H1 (cell line): ENCODE results near the gene MACROD2. TPM values are rescaled to one million over a fixed set of nuclear protein-coding genes. Genes with fewer than 3 reads are reported as not detected.

ENCODE experiments used
- CTCF ChIA-PET: fragments of 300-600 bp; sonication (Branson Sonifier 250); formaldehyde crosslinking; loops from one replicate; lab custom pipeline; 2021; ENCODE audit not compliant: partially characterized antibody; lab: Charles Lee
- POLR2A ChIA-PET: fragments of 300-600 bp; sonication (Branson Sonifier 250); formaldehyde crosslinking; loops from one replicate; lab custom pipeline; 2021; ENCODE audit warnings: inconsistent platforms; ENCODE audit not compliant: partially characterized antibody; lab: Charles Lee
- DNase-seq, 2 experiments: peaks; one replicate each; pipeline versions ENCODE4 v3.0.0 to v3.0.0-alpha.2; 2010 to 2022; ENCODE audit warnings: low spot score in 2 of 2, low read depth in 1 of 2, mixed read lengths in 1 of 2
- FAIRE-seq: peaks from 2 replicates; lab custom pipeline; 2011; peaks lifted over from hg19 to GRCh38; lab: Jason Lieb, UNC
- H2AFZ ChIP-seq: 2 replicates; pipeline ENCODE4 v1.8.1; 2012; ENCODE audit warnings: low read length, inconsistent platforms
- H2AK5ac ChIP-seq: 2 replicates; pipeline ENCODE4 v1.6.1; 2013; ENCODE audit warnings: low read depth, low read length
- H2BK120ac ChIP-seq: replicated peaks from 2 replicates; pipeline ENCODE3; 2013; ENCODE audit warnings: low read depth, low read length, inconsistent platforms
- H2BK12ac ChIP-seq: 2 replicates; pipeline ENCODE4 v1.6.1; 2013; ENCODE audit warnings: low read depth, low read length
- H2BK15ac ChIP-seq: 2 replicates; pipeline ENCODE4 v1.6.1; 2013; ENCODE audit warnings: low read length
- H2BK20ac ChIP-seq: 2 replicates; pipeline ENCODE4 v1.6.1; 2013; ENCODE audit warnings: low read length
- H2BK5ac ChIP-seq: 2 replicates; pipeline ENCODE4 v1.6.1; 2013; ENCODE audit warnings: low read depth, low read length
- H3K14ac ChIP-seq: 2 replicates; pipeline ENCODE4 v1.6.1; 2013; ENCODE audit warnings: inconsistent platforms; ENCODE audit not compliant: insufficient read length
- H3K18ac ChIP-seq: 2 replicates; pipeline ENCODE4 v1.6.1; 2013; ENCODE audit warnings: low read length; ENCODE audit errors: extremely low read depth
- H3K23ac ChIP-seq: 2 replicates; pipeline ENCODE4 v1.6.1; 2013; ENCODE audit warnings: inconsistent platforms; ENCODE audit not compliant: insufficient read length
- H3K23me2 ChIP-seq: 2 replicates; pipeline ENCODE4 v1.6.1; 2013; ENCODE audit warnings: low read depth, low read length
- H3K27ac ChIP-seq: 2 replicates; pipeline ENCODE4 v1.6.1; 2011; ENCODE audit warnings: low read depth, low read length, inconsistent platforms
- H3K27me3 ChIP-seq, 4 experiments: replicated peaks in 1 of 4; 1 replicate in 1 of 4; 2 replicates in 3 of 4; pipeline versions ENCODE4 v1.6.1 to v1.8.1; 2011 to 2013; ENCODE audit warnings: low read length in 3 of 4, mild to moderate bottlenecking in 3 of 4, inconsistent platforms in 2 of 4, mixed read lengths in 2 of 4, moderate library complexity in 1 of 4; ENCODE audit not compliant: control insufficient read depth in 3 of 4, insufficient read depth in 3 of 4; ENCODE audit errors: extremely low read depth in 1 of 4
- H3K36me3 ChIP-seq, 4 experiments: 2 replicates each; pipeline versions ENCODE4 v1.6.1 to v1.8.1; 2011 to 2013; ENCODE audit warnings: mild to moderate bottlenecking in 4 of 4, low read length in 3 of 4, moderate library complexity in 2 of 4, control low read depth in 1 of 4, inconsistent platforms in 1 of 4; ENCODE audit not compliant: insufficient read depth in 4 of 4, control insufficient read depth in 2 of 4
- H3K4ac ChIP-seq: replicated peaks from 2 replicates; pipeline ENCODE3; 2013; ENCODE audit warnings: low read length, low read depth, mixed read lengths, inconsistent platforms; ENCODE audit not compliant: insufficient read length
- H3K4me1 ChIP-seq, 4 experiments: replicated peaks in 1 of 4; 1 replicate in 1 of 4; 2 replicates in 3 of 4; pipeline versions ENCODE4 v1.6.1 to v1.8.1; 2011 to 2013; ENCODE audit warnings: low read length in 3 of 4, inconsistent platforms in 2 of 4, mixed read lengths in 1 of 4; ENCODE audit not compliant: insufficient read depth in 4 of 4, control insufficient read depth in 3 of 4
- H3K4me2 ChIP-seq, 2 experiments: 2 replicates each; pipeline versions ENCODE4 v1.6.1 to v1.8.1; 2011 to 2013; ENCODE audit warnings: low read depth in 2 of 2, low read length in 2 of 2, control low read depth in 1 of 2, inconsistent platforms in 1 of 2, mild to moderate bottlenecking in 1 of 2; ENCODE audit not compliant: insufficient read depth in 1 of 2
- H3K4me3 ChIP-seq, 4 experiments: fragments of 200-600, 300-600 bp in 1 of 4; sonication (generic), shearing (Covaris generic), sonication (Bioruptor Twin) in 1 of 4; 2 replicates each; pipeline versions ENCODE4 v1.5.1 to v1.8.1; 2011 to 2016; ENCODE audit warnings: low read length in 4 of 4, low read depth in 3 of 4, control low read depth in 2 of 4, inconsistent platforms in 2 of 4, mild to moderate bottlenecking in 2 of 4, mixed read lengths in 1 of 4, moderate library complexity in 1 of 4; ENCODE audit not compliant: insufficient read depth in 2 of 4; ENCODE audit errors: extremely low read depth in 1 of 4
- H3K56ac ChIP-seq: replicated peaks from 2 replicates; pipeline ENCODE3; 2013; ENCODE audit warnings: low read depth, mild to moderate bottlenecking, mixed read lengths, low read length, inconsistent platforms; ENCODE audit not compliant: insufficient read length
- H3K79me1 ChIP-seq: 2 replicates; pipeline ENCODE4 v1.6.1; 2013; ENCODE audit warnings: low read depth, low read length, control low read depth
- H3K79me2 ChIP-seq, 2 experiments: 2 replicates each; pipeline versions ENCODE4 v1.6.1 to v1.8.1; 2012 to 2013; ENCODE audit warnings: low read length in 2 of 2, mild to moderate bottlenecking in 2 of 2, inconsistent platforms in 1 of 2; ENCODE audit not compliant: insufficient read depth in 2 of 2, control insufficient read depth in 1 of 2
- H3K9ac ChIP-seq, 4 experiments: replicated peaks in 1 of 4; 1 replicate in 1 of 4; 2 replicates in 3 of 4; pipeline versions ENCODE4 v1.6.1 to v1.8.1; 2011 to 2013; ENCODE audit warnings: low read depth in 3 of 4, low read length in 3 of 4, control low read depth in 2 of 4, mild to moderate bottlenecking in 2 of 4, moderate library complexity in 2 of 4, inconsistent platforms in 1 of 4; ENCODE audit errors: extremely low read depth in 1 of 4
- H3K9me3 ChIP-seq, 2 experiments: 2 replicates each; pipeline versions ENCODE4 v1.6.1 to v1.8.1; 2012 to 2013; ENCODE audit warnings: mild to moderate bottlenecking in 2 of 2, moderate library complexity in 2 of 2, control low read depth in 1 of 2, inconsistent platforms in 1 of 2, low read depth in 1 of 2, low read length in 1 of 2, mixed read lengths in 1 of 2; ENCODE audit not compliant: insufficient read depth in 2 of 2
- H4K20me1 ChIP-seq, 2 experiments: replicated peaks in 1 of 2; 2 replicates each; pipeline versions ENCODE3 to v1.8.1; 2011 to 2013; ENCODE audit warnings: inconsistent platforms in 2 of 2, low read length in 2 of 2, mild to moderate bottlenecking in 1 of 2; ENCODE audit not compliant: insufficient read depth in 2 of 2, control insufficient read depth in 1 of 2
- H4K5ac ChIP-seq: 2 replicates; pipeline ENCODE4 v1.6.1; 2013; ENCODE audit warnings: low read length, low read depth, mixed read lengths, inconsistent platforms; ENCODE audit not compliant: insufficient read length
- H4K8ac ChIP-seq: 2 replicates; pipeline ENCODE4 v1.8.0; 2013; ENCODE audit warnings: mild to moderate bottlenecking, moderate library complexity, low read length, inconsistent platforms; ENCODE audit not compliant: insufficient read depth; ENCODE audit errors: extremely low read depth
- H4K91ac ChIP-seq: replicated peaks from 2 replicates; pipeline ENCODE3; 2013; ENCODE audit warnings: low read length, mixed read lengths, inconsistent platforms; ENCODE audit not compliant: insufficient read length
- ATF3 ChIP-seq: IDR thresholded peaks from 2 replicates; pipeline ENCODE4 v1.6.1; 2011; ENCODE audit warnings: low read depth, mild to moderate bottlenecking, low read length; ENCODE audit not compliant: insufficient read depth
- FOSL1 ChIP-seq: IDR thresholded peaks from 2 replicates; pipeline ENCODE4 v1.6.1; 2011; ENCODE audit warnings: mild to moderate bottlenecking, low read depth, low read length, moderate library complexity; ENCODE audit not compliant: insufficient read depth
- HDAC2 ChIP-seq, 2 experiments: fragments of 300-600 bp in 1 of 2; sonication (generic) in 1 of 2; IDR thresholded peaks; 2 replicates each; pipeline ENCODE4 v1.6.1; 2011 to 2012; ENCODE audit warnings: low read depth in 2 of 2, low read length in 2 of 2, mild to moderate bottlenecking in 2 of 2, moderate library complexity in 2 of 2, borderline replicate concordance in 1 of 2, inconsistent platforms in 1 of 2
- NANOG ChIP-seq: IDR thresholded peaks from 2 replicates; pipeline ENCODE4 v1.6.1; 2011; ENCODE audit warnings: low read length, low read depth, mild to moderate bottlenecking, inconsistent platforms; ENCODE audit not compliant: insufficient read depth, poor library complexity, severe bottlenecking
- PHF8 ChIP-seq: fragments of 200-600 bp; sonication (generic); conservative IDR thresholded peaks from 2 replicates; pipeline ENCODE4 v1.7.1; 2012; ENCODE audit warnings: low read depth, mild to moderate bottlenecking, inconsistent platforms, low read length, moderate library complexity
- POU5F1 ChIP-seq: IDR thresholded peaks from 2 replicates; pipeline ENCODE4 v1.6.1; 2011; ENCODE audit warnings: low read depth, mild to moderate bottlenecking, low read length, moderate library complexity
- SIX5 ChIP-seq: IDR thresholded peaks from 2 replicates; pipeline ENCODE4 v1.6.1; 2011; ENCODE audit warnings: mild to moderate bottlenecking, low read depth, low read length
- SP4 ChIP-seq: IDR thresholded peaks from 2 replicates; pipeline ENCODE4 v1.6.1; 2012; ENCODE audit warnings: low read length, inconsistent platforms
- YY1 ChIP-seq: IDR thresholded peaks from 2 replicates; pipeline ENCODE4 v1.6.1; 2011; ENCODE audit warnings: low read depth, mild to moderate bottlenecking, low read length
- WGBS, 2 experiments: shearing (Covaris generic) in 1 of 2; methylation state at CpG; one replicate each; pipeline versions ENCODE4 v1.1.6 to v1.1.7; 2013 to 2015; ENCODE audit warnings: low lambda C conversion rate in 2 of 2, mixed read lengths in 2 of 2, inconsistent platforms in 1 of 2, low coverage in 1 of 2, missing lambda C conversion rate in 1 of 2; ENCODE audit not compliant: insufficient replicate concordance in 2 of 2, insufficient coverage in 1 of 2, insufficient read length in 1 of 2; ENCODE audit errors: extremely low coverage in 1 of 2, missing lambda C conversion rate in 1 of 2; 5-methylcytosine and 5-hydroxymethylcytosine counted together
- polyA plus RNA-seq, 7 experiments: library from polyadenylated mRNA; depleted of rRNA in 3 of 7; stranded (reverse) in 5 of 7; unstranded in 2 of 7; fragments of >200 nt in 5 of 7; fragments of 200-250 nt in 2 of 7; gene quantifications; 1 replicate in 5 of 7; 2 replicates in 1 of 7; 4 replicates in 1 of 7; pipeline versions ENCODE4 v1.2.1 to v1.2.3, GENCODE V29; 2011 to 2013; ENCODE audit warnings: missing spikeins in 2 of 7, mixed read lengths in 2 of 7
- total RNA-seq: library from RNA; stranded (reverse); fragmentation: NEBNext Ultra II Directional; extraction: Animal tissue kit (Norgen Biotek cat#: 25700); gene quantifications from 2 replicates; pipeline ENCODE4 v1.2.1, GENCODE V29; 2021

Gene MACROD2
- total and polyA plus RNA-seq, 2 of the 8 experiments (the other 6 are each of a cell fraction or from before 2014, with no cell fraction given): 0.70 to 3.9 TPM

GRCh38 chr20:14866841-14867514 is 871.7 kb downstream of the MACROD2 start:
- Histone ChIP-seq H3K27ac (no peak overlapping the region), H3K27me3 (no peaks in the 10 kb centered on the region), H2BK20ac (no peak overlapping the region), H3K4me3 (no peak overlapping the region), H2BK5ac (no peak overlapping the region), H3K9ac (no peak overlapping the region), H3K23me2 (no peaks in the 10 kb centered on the region), H3K14ac (no peak overlapping the region), H3K9me3 (no peaks in the 10 kb centered on the region), H3K4ac (no peak overlapping the region), H2BK12ac (no peak overlapping the region), H2AFZ (no peak overlapping the region), H3K79me2 (no peaks in the 10 kb centered on the region), H3K4me2 (no peak overlapping the region), H2AK5ac (no peak overlapping the region), H3K56ac (no peak overlapping the region), H3K79me1 (no peaks in the 10 kb centered on the region), H4K8ac (no peak overlapping the region), H3K23ac (no peak overlapping the region), H3K36me3 (no peaks in the 10 kb centered on the region), H4K5ac (no peak overlapping the region), H3K18ac (no peak overlapping the region), H3K4me1 (peaks cover 0 to 4% (median 1%) of the 10 kb centered on the region in 4 experiments; a peak in 3 of 7 replicates), H4K20me1 (no peaks in the 10 kb centered on the region), H2BK120ac (no peak overlapping the region), H4K91ac (no peak overlapping the region), H2BK15ac (no peak overlapping the region)
- DNase-seq: no peak
- CTCF ChIA-PET: no interaction called here
- FAIRE-seq: no peak
- no peak for TF ChIP-seq NANOG
- TF ChIP-seq FOSL1: no peak
- TF ChIP-seq PHF8: no peak
- TF ChIP-seq YY1: no peak
- no peak for TF ChIP-seq ATF3
- no peak for TF ChIP-seq HDAC2 (IDR thresholded peaks at IDR 0.05; ENCODE audit: borderline replicate concordance in 1 of 2, low read depth in 2 of 2, low read length in 2 of 2)
- TF ChIP-seq SIX5: no peak
- no peak for TF ChIP-seq POU5F1
- no peak for TF ChIP-seq SP4
- POLR2A ChIA-PET: no interaction called here
- WGBS, 2 experiments: 90% methylated on average over 4 of the region's 4 CpGs; no CpG with 5 or more reads in 1 of the 2 experiments
